ENCODE measurements around the gene TSPAN17.

DNA sequence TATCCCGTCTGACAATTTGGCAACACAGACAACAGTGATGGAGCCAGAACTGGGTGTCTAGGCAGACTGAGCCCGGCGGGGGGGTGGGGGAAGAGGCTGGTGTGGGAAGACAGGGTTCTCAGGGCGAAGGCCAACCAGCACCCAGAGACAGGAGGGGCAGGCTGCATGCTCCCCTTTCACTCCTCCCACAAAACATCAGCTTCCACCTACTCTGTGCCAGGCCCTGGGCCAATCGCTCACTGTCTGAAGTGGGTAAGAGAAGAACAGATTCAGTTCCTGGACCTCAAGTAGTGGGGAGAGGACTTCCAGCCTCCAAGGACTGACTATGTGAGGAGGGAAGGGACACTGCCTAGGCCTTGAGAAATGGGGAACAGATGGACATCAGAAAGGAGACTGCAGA is 19.7 kb upstream of the TSPAN17 start:
- TF ChIP-seq, protein P1, sequence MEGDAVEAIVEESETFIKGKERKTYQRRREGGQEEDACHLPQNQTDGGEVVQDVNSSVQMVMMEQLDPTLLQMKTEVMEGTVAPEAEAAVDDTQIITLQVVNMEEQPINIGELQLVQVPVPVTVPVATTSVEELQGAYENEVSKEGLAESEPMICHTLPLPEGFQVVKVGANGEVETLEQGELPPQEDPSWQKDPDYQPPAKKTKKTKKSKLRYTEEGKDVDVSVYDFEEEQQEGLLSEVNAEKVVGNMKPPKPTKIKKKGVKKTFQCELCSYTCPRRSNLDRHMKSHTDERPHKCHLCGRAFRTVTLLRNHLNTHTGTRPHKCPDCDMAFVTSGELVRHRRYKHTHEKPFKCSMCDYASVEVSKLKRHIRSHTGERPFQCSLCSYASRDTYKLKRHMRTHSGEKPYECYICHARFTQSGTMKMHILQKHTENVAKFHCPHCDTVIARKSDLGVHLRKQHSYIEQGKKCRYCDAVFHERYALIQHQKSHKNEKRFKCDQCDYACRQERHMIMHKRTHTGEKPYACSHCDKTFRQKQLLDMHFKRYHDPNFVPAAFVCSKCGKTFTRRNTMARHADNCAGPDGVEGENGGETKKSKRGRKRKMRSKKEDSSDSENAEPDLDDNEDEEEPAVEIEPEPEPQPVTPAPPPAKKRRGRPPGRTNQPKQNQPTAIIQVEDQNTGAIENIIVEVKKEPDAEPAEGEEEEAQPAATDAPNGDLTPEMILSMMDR (IDR thresholded peaks at IDR 0.05) = no peak
- TF ChIP-seq POLR2A (IDR thresholded peaks at IDR 0.05) = no peak

Data from lower leg skin (tissue), 3 donors.